Suppressor macrophage treated with lipopolysaccharide for 4 hours (primary cell): ENCODE data around the gene SMG6.

Experiments used
- DNase-seq: peaks from one replicate; pipeline ENCODE4 v3.0.0-alpha.2; 2020

The SMG6 gene

GRCh38 chr17:2070241-2071023, 233.2 kb downstream of the SMG6 start:
- no peak for DNase-seq

GRCh38 chr17:2068519-2069051, 235.0 kb downstream of the SMG6 start:
- DNase-seq: no peak

DNA sequence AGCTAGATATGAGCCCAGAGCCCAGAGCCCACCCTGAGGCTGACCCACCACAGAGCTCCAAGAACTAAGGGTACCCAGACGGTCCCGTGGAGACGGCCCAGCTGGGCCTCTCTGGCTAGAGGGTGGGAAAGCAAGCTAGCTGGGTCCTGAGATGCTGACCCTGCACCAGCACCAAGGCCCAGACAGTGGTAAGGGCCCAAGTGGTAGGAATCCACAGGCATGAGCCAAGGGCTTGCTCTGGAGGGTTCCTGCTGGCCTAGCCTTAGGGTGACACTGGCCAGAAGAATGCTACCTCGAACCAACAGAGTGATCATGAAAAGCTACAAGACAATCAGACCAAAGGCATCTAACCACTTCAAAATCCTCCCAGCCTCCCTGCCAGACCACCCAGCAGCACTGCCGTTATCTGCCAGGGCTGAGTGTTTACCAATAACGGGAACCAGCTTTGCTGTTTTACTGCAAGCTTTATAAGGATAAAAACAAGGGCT, 235.5 kb downstream of the SMG6 start:
- DNase-seq: no peak

GRCh38 chr17:2067608-2068024, 236.0 kb downstream of the SMG6 start:
- DNase-seq: no peak

GRCh38 chr17:2067048-2067561, 236.5 kb downstream of the SMG6 start:
- no peak for DNase-seq

DNA sequence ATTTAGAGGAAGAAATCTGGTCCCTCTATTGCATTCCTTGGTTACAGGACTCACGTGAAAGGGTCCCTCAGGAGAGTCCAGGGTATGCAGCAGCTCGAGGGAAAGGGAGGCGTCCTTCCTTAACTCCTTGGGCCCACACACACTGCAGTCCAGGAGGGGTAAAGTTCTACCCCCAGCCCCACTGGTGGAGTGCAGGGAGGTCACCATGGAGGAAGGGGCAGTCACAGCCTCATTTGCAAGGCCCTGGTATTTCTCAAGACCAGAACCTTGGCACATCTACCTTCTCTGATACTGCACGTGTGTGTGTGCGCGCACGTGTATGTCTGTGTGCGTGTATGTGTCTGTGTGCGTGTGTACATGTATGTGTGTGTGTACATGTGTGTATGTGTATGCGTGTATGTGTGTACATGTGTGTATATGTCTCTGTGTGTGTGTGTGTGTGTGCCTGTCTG, 237.6 kb downstream of the SMG6 start:
- no peak for DNase-seq

DNA sequence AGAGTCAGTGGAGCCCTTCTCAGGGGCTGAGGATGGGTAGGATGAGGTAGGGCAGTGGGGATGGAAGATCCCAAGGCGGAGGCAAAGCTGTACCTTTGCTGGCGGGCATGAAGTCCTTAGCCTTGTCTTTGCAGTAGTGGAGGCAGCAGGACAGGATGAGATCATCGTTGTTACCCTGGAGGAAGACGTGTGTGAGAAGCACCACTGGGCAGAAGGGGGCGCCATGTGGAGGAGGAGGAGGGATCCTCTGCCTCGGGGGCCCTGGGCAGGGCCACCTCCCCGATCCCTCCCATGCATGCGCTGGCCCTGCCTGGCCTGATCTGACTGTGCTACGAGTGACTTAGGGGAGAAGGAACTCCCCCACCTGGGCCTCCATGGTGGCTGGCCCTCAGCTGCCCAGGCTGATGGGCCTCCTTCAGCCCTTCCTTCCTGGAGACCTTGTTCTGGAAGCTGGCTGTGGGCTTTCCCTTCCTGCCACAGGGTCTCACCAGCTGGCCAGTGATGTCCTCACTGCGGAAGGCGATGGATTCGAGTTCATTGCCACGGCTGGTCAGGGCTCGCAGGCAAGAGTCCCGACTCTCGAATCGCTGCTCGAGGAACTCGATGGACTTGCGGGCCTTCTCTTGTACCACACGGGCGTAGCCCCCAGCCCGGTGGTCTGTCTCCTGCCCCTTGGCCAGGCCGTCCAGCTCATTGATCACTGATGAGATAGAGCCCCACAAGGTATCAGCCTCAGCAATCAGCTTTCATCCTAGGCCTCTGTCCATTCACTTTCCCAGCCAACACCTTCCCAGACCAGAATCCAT, 238.4 kb downstream of the SMG6 start:
- DNase-seq: peak; percentile 58

DNA sequence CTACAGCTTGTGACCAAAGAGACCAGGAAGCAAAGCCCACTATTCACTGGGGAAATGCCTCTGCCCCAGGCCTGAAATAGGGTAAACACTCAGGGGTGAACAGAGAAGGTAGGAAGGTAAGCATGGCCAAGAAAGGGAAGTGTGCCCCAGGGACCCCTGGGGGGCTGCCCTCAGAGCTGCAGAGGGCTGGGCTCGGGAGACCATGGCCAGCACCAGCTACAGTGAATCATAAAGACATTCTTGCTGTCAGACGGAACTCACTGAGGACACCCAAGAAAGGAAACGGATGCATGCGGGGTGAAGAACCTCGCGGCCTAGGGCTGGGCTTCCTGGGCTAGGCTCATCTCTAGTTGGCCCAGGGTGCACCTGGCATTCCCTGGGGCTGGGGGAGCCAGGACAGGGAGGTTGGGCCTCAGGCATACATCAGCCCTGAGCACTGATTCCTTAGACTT, 239.0 kb downstream of the SMG6 start:
- no peak for DNase-seq

GRCh38 chr17:2064147-2064489, 239.5 kb downstream of the SMG6 start:
- DNase-seq: no peak

DNA sequence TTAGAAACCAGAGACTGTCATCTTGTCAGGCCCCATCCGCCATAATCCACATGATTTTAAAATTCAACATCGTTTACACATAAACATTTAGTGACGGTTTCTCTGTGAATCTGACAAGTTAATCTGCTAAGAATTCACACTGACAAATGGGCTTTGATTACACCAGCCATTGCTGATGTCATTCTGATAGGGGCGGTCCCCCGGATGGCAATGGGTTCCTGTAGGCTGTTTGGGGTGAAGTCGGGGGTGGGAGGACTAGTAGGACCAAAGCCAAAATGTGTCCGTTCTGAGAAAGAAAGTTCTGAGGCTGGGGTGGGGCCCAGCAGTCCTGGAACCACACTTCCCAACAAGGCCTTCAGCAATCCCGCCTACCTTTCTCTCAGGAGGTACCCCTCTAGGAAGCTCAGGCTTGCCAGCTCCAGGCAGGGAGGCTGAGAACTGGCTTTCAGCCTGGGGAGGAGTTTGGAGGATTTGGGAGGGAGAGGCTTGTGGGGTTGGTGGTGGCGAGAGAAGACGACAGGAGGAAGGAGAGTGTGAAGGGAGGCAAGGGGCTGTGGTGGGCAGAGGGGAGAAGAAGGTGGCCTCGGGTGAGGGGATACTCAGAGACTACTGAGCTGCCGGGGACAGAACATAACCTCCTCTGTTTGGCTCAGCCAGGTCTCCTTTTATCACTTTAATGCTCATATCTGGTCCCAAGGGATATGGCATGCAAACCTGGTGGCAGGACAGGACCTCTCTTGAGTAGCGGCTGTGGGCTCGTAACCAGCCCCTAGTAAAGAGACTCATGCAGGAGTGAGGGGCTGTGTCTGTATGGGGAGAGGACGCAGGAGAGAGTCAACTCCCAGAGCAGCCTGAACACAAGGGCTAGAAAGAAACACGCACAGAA, 240.1 kb downstream of the SMG6 start:
- no peak for DNase-seq

- no peak for DNase-seq
Measured at GRCh38 chr17:2062571-2063183, 240.9 kb downstream of the SMG6 start.

GRCh38 chr17:2061441-2061958, 242.1 kb downstream of the SMG6 start:
- DNase-seq: no peak

- DNase-seq: no peak
Measured at GRCh38 chr17:2060681-2061440, 242.7 kb downstream of the SMG6 start.

DNA sequence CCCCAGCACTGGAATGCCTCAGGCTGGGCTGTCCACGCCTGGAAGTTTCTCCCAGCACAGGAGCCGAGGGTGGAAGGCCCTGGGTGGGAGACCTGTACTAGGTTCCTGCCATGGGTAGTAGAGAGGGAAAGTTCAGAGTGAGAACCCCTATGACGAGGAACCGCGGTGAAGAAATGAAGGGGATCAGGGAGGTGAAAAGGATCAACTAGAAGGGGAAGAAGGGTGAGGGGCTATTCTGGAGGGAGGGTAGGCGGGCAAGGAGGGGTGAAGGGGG, 243.3 kb downstream of the SMG6 start:
- DNase-seq: no peak

- no peak for DNase-seq
Measured at GRCh38 chr17:2059547-2060384, 243.8 kb downstream of the SMG6 start.

GRCh38 chr17:2058586-2059546, 244.7 kb downstream of the SMG6 start:
- DNase-seq: peak; percentile 89

DNA sequence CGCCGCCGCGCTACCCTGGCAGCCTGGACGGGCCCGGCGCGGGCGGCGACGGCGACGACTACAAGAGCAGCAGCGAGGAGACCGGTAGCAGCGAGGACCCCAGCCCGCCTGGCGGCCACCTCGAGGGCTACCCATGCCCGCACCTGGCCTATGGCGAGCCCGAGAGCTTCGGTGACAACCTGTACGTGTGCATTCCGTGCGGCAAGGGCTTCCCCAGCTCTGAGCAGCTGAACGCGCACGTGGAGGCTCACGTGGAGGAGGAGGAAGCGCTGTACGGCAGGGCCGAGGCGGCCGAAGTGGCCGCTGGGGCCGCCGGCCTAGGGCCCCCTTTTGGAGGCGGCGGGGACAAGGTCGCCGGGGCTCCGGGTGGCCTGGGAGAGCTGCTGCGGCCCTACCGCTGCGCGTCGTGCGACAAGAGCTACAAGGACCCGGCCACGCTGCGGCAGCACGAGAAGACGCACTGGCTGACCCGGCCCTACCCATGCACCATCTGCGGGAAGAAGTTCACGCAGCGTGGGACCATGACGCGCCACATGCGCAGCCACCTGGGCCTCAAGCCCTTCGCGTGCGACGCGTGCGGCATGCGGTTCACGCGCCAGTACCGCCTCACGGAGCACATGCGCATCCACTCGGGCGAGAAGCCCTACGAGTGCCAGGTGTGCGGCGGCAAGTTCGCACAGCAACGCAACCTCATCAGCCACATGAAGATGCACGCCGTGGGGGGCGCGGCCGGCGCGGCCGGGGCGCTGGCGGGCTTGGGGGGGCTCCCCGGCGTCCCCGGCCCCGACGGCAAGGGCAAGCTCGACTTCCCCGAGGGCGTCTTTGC, 245.6 kb downstream of the SMG6 start:
- DNase-seq: no peak

GRCh38 chr17:2057175-2057759, 246.3 kb downstream of the SMG6 start:
- no peak for DNase-seq
